NT2/D1 (cell line): ENCODE measurements around the gene PHETA1.
"Not testable (repeated sequence)": the region's sequence is repeated elsewhere in the genome, so short reads cannot be mapped to it uniquely, and the experiment has no call there.

Source experiments
- SUZ12 ChIP-seq: IDR thresholded peaks from 2 replicates; pipeline ENCODE4 v1.6.1; 2011; ENCODE audit not compliant: insufficient read length, insufficient read depth; ENCODE audit errors: extremely low read depth
- YY1 ChIP-seq: IDR thresholded peaks from 2 replicates; pipeline ENCODE4 v1.6.1; 2011; ENCODE audit not compliant: insufficient read length, insufficient read depth
- ZNF274 ChIP-seq: IDR thresholded peaks from 2 replicates; pipeline ENCODE4 v1.6.1; 2011; ENCODE audit warnings: mild to moderate bottlenecking, low read depth, low read length

DNA sequence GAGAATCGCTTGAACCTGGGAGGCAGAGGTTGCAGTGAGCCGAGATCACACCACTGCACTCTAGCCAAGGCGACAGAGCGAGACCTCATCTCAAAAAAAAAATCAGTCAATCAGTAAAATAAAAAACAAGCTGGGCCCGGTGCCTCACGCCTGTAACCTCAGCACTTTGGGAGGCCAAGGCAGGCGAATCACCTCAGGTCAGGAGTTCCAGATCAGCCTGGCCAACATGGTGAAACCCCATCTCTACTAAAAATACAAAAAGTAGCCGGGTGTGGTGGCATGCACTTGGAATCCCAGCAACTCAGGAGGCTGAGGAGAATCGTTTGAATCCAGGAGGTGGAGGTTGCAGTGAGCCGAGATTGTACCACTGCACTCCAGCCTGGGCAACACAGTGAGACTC, 33.6 kb downstream of the PHETA1 start:
- TF ChIP-seq ZNF274, SUZ12, YY1: not testable (repeated sequence)
